VCaP (cell line): ENCODE results near the gene TNFAIP1.
A peak's percentile ranks its signal among the peaks of the same experiment; 100 is the strongest.

ENCODE experiments used
- H3K27ac ChIP-seq: fragments of 450-650 bp; 2 replicates; pipeline ENCODE4 v1.5.1; 2017
- TF ChIP-seq, protein P1 (sequence below): fragments of 450-650 bp; conservative IDR thresholded peaks from 2 replicates; pipeline ENCODE4 v1.5.1; 2017; ENCODE audit warnings: mild to moderate bottlenecking, moderate library complexity

Gene TNFAIP1

DNA sequence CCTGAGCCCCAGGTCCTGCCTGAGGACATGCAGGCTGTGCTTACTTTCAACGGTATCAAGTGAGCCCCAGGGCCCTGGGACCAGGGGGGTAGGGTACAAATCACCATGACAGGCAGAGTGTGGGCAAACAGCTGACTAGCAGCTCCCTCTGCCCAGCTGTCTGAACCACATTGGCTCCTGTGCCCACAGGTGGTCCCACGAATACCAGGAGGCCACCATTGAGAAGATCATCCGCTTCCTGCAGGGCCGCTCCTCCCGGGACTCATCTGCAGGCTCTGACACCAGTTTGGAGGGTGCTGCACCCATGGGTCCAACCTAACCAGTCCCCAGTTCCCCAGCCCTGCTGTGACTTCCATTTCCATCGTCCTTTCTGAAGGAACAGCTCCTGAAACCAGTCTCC, 60.4 kb downstream of the TNFAIP1 start:
- TF ChIP-seq, protein P1, sequence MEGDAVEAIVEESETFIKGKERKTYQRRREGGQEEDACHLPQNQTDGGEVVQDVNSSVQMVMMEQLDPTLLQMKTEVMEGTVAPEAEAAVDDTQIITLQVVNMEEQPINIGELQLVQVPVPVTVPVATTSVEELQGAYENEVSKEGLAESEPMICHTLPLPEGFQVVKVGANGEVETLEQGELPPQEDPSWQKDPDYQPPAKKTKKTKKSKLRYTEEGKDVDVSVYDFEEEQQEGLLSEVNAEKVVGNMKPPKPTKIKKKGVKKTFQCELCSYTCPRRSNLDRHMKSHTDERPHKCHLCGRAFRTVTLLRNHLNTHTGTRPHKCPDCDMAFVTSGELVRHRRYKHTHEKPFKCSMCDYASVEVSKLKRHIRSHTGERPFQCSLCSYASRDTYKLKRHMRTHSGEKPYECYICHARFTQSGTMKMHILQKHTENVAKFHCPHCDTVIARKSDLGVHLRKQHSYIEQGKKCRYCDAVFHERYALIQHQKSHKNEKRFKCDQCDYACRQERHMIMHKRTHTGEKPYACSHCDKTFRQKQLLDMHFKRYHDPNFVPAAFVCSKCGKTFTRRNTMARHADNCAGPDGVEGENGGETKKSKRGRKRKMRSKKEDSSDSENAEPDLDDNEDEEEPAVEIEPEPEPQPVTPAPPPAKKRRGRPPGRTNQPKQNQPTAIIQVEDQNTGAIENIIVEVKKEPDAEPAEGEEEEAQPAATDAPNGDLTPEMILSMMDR: no peak
- peak overlapping the region; percentile 17; the same call in 1 of the 2 replicates for H3K27ac ChIP-seq
